Testis (tissue), 2 donors: ENCODE data around the gene SHB.

Experiments used
- POLR2A ChIP-seq: fragments of 450-650 bp; IDR thresholded peaks from one replicate; pipeline ENCODE4 v1.6.1; 2017; ENCODE audit warnings: antibody characterized with exemption, mild to moderate bottlenecking, moderate library complexity
- TF ChIP-seq, protein P1 (sequence below), 3 experiments: fragments of 450-650 bp in 2 of 3; fragments of 200-600 bp in 1 of 3; sonication (generic) in 1 of 3; IDR thresholded peaks; one replicate each; pipeline ENCODE4 v1.5.1; 2016 to 2019; ENCODE audit warnings: antibody characterized with exemption in 3 of 3, mild to moderate bottlenecking in 2 of 3, moderate library complexity in 1 of 3

DNA sequence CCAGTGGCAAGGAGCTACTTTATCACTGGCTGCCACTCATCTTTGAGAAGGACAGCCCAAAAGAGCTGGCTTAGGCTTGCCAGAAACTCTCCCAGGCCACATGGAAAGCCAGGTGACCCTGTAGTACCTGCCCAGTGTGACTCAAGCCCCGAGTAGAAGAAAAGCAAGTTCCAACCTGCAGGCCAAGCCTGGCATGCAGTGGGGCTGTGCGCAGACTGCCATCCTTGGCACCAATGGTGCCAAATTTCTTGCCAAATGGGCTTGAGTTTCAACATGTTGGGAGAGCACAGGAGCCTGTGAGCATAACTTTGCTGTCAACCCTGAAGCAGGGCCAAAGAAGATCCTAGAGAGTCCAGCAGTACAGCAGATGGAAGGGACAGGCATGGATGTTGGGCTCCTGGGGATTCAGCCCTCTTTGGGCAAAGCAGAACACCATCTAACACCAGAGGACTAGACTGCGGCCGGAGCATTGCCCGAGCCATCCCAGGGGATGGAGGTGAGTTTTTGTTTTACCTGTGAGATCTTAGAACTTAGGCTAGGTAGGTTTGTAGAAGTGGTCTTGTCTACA lies 27.3 kb upstream of the SHB start:
- TF ChIP-seq, protein P1, sequence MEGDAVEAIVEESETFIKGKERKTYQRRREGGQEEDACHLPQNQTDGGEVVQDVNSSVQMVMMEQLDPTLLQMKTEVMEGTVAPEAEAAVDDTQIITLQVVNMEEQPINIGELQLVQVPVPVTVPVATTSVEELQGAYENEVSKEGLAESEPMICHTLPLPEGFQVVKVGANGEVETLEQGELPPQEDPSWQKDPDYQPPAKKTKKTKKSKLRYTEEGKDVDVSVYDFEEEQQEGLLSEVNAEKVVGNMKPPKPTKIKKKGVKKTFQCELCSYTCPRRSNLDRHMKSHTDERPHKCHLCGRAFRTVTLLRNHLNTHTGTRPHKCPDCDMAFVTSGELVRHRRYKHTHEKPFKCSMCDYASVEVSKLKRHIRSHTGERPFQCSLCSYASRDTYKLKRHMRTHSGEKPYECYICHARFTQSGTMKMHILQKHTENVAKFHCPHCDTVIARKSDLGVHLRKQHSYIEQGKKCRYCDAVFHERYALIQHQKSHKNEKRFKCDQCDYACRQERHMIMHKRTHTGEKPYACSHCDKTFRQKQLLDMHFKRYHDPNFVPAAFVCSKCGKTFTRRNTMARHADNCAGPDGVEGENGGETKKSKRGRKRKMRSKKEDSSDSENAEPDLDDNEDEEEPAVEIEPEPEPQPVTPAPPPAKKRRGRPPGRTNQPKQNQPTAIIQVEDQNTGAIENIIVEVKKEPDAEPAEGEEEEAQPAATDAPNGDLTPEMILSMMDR (IDR thresholded peaks at IDR 0.05): no peak
- TF ChIP-seq POLR2A: no peak
